Thymus (tissue), 14 donors: ENCODE results near the gene HK1. TPM values are rescaled to one million over a fixed set of nuclear protein-coding genes. Genes with fewer than 3 reads are reported as not detected.
A peak's percentile ranks its signal among the peaks of the same experiment; 100 is the strongest.

Experiments used
- DNase-seq, 9 donors: peaks; one replicate each; pipeline ENCODE4 v3.0.0-alpha.2; 2013; ENCODE audit warnings: low spot score in 9 of 9, low read depth in 6 of 9, missing footprints in 1 of 9
- H3K27ac ChIP-seq, 2 donors: one replicate each; pipeline ENCODE4 v1.5.1; 2013; ENCODE audit warnings: control low read depth in 1 of 2, low read depth in 1 of 2, low read length in 1 of 2, mild to moderate bottlenecking in 1 of 2, moderate library complexity in 1 of 2
- H3K27me3 ChIP-seq, 2 donors: one replicate each; pipeline ENCODE4 v1.5.1; 2013; ENCODE audit warnings: low read length in 1 of 2; ENCODE audit not compliant: control insufficient read depth in 2 of 2, insufficient read depth in 1 of 2
- H3K36me3 ChIP-seq, 2 donors: one replicate each; pipeline ENCODE4 v1.5.1; 2013; ENCODE audit warnings: low read length in 1 of 2, mild to moderate bottlenecking in 1 of 2, moderate library complexity in 1 of 2; ENCODE audit not compliant: control insufficient read depth in 2 of 2, insufficient read depth in 2 of 2
- H3K4me1 ChIP-seq, 2 donors: one replicate each; pipeline ENCODE4 v1.5.1; 2013; ENCODE audit warnings: low read length in 2 of 2; ENCODE audit not compliant: control insufficient read depth in 2 of 2, insufficient read depth in 2 of 2
- H3K4me3 ChIP-seq, 2 donors: one replicate each; pipeline ENCODE4 v1.5.1; 2013; ENCODE audit warnings: low read length in 2 of 2, control low read depth in 1 of 2, mild to moderate bottlenecking in 1 of 2
- H3K9me3 ChIP-seq, 2 donors: one replicate each; pipeline ENCODE4 v1.5.1; 2013; ENCODE audit warnings: low read length in 1 of 2, mild to moderate bottlenecking in 1 of 2; ENCODE audit not compliant: control insufficient read depth in 2 of 2, insufficient read depth in 1 of 2
- WGBS: extraction: QIAGEN DNeasy Blood & Tissue Kit; methylation state at CpG from one replicate; pipeline ENCODE4 v1.1.7; 2013; 5-methylcytosine and 5-hydroxymethylcytosine counted together
- long read RNA-seq, 10 donors: transcript quantifications; one replicate each; lab custom pipeline, GENCODE V29; 2026
- polyA plus RNA-seq: library from polyadenylated mRNA; stranded (reverse); fragments of 200-250 nt; gene quantifications from one replicate; pipeline ENCODE4 v1.2.3, GENCODE V29; 2013
- total RNA-seq: library from RNA; stranded (reverse); fragments of 120-200 nt; gene quantifications from one replicate; pipeline ENCODE4 v1.2.4, GENCODE V29; 2013
- donor health status: healthy.

HK1 gene
- total RNA-seq (52.6 TPM), polyA plus RNA-seq (33.7 TPM)
- long read RNA-seq, donor 1, partial matches to known transcripts: 0 of 2 reads
- long read RNA-seq, donor 1, other reads (novel, unspliced or antisense): 0 of 2 reads
- long read RNA-seq, donor 2: 0 reads
- long read RNA-seq, donor 3, transcript HK1-202 (18 exons, 3,605 nt): major isoform, 25 of 39 reads
- long read RNA-seq, donor 3, partial matches to known transcripts: 14 of 39 reads
- long read RNA-seq, donor 3, other reads (novel, unspliced or antisense): 0 of 39 reads
- long read RNA-seq, donor 4, partial matches to known transcripts: 0 of 4 reads
- long read RNA-seq, donor 4, other reads (novel, unspliced or antisense): 0 of 4 reads
- long read RNA-seq, donor 5, transcript HK1-202 (18 exons, 3,605 nt): major isoform, 14 of 20 reads
- long read RNA-seq, donor 5, partial matches to known transcripts: 5 of 20 reads
- long read RNA-seq, donor 5, other reads (novel, unspliced or antisense): 0 of 20 reads
- long read RNA-seq, donor 6, transcript HK1-202 (18 exons, 3,605 nt): major isoform, 17 of 26 reads
- long read RNA-seq, donor 6, partial matches to known transcripts: 7 of 26 reads
- long read RNA-seq, donor 6, other reads (novel, unspliced or antisense): 0 of 26 reads
- long read RNA-seq, donor 7, transcript HK1-202 (18 exons, 3,605 nt): major isoform, 5 of 5 reads
- long read RNA-seq, donor 7, partial matches to known transcripts: 0 of 5 reads
- long read RNA-seq, donor 7, other reads (novel, unspliced or antisense): 0 of 5 reads
- long read RNA-seq, donor 8, partial matches to known transcripts: 6 of 9 reads
- long read RNA-seq, donor 8, other reads (novel, unspliced or antisense): 0 of 9 reads
- long read RNA-seq, donor 9, transcript HK1-202 (18 exons, 3,605 nt): major isoform, 5 of 5 reads
- long read RNA-seq, donor 9, partial matches to known transcripts: 0 of 5 reads
- long read RNA-seq, donor 9, other reads (novel, unspliced or antisense): 0 of 5 reads
- long read RNA-seq, donor 10, partial matches to known transcripts: 8 of 12 reads
- long read RNA-seq, donor 10, other reads (novel, unspliced or antisense): 0 of 12 reads

DNA sequence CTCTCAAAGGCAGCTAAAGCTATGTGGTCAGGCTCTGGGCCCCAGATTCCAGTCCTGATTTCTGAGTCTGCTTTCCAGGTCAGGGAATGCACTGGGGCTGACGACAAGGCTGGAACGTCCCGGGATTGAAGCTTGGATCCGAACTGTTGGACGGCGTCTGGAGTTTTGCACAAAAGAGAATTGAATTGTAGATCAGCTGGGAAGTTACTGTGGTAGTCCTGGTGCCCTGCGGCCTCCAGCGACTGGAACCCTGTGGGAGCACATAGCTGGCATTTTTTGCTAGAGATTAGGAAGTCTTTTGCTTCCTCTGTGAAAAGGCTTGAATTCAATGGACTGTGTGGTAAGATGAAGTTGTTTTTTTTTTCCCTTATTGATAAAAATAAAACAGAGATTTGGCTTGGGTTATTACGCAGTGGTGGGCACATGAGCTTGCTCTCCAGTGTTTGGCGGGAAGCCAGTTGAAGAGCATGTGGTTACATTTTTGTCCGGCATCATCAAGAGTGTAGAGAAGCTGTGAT lies at the start of gene HK1:
HK1 (plus strand) TSS at position 51 of the 518 bp plus-strand sequence.
- Histone ChIP-seq H3K9me3 (no peaks in the 10 kb centered on the region), H3K36me3 (no peaks in the 10 kb centered on the region), H3K4me3 (no peak within 1 kb of the TSS), H3K4me1 (no peaks in the 10 kb centered on the region), H3K27ac (no peak within 1 kb of the TSS), H3K27me3 (no peaks in the 10 kb centered on the region)
- no peak for DNase-seq
- 90% methylated on average over 11 of the region's 11 CpGs for WGBS

DNA sequence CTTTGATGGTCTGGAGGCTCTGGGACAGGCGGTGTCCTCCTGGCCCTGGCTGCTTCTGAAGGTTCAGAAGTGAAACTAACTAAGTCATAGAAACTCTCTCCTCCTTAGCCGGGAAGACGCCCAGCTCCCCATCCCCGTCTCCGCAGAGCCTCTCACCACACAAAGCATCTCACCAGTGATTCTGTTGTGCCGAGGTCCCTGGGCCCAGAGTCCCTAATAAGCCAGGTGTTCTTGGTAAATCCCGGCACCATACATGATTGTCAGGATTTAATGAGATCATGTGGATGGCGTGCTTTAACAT lies 48.7 kb upstream of the HK1 start:
- Histone ChIP-seq H3K9me3 (no peaks in the 10 kb centered on the region), H3K27ac (peak overlapping the region; percentile 48 to 67), H3K27me3 (no peaks in the 10 kb centered on the region), H3K36me3 (no peaks in the 10 kb centered on the region), H3K4me3 (peak overlapping the region; percentile 17 to 38), H3K4me1 (peaks cover 69 to 89% of the 10 kb centered on the region in 2 donors)
- WGBS: 29% methylated on average over 8 of the region's 8 CpGs
- DNase-seq: no peak

DNA sequence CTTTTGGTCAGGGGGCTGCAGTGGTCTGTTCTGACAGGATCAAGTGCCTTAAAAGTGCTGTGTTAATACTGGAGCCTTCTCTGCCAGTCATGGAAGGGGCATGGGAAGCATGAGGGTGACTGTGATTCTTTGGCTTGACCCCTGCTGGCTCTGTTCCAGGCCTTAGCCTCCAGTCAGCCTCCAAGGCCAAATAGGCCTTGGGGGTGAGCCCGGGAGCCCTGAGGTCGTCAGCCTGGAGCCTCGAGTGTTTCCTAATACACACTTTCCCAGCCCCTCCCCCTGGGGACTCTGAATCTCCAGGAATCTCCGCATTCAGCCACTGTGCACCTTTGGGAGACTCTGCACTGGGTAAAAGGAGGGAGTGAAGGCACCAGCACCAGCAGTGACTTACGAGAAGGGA lies 48.2 kb upstream of the HK1 start:
- no peaks in the 10 kb centered on the region for H3K9me3 ChIP-seq
- H3K4me1 ChIP-seq: peaks cover 65 to 89% of the 10 kb centered on the region in 2 donors
- H3K4me3 ChIP-seq: no peak overlapping the region
- no peak for DNase-seq
- H3K36me3 ChIP-seq: no peaks in the 10 kb centered on the region
- H3K27me3 ChIP-seq: no peaks in the 10 kb centered on the region
- peak overlapping the region; percentile 18 to 67 for H3K27ac ChIP-seq
- 95% methylated on average over 5 of the region's 5 CpGs for WGBS

DNA sequence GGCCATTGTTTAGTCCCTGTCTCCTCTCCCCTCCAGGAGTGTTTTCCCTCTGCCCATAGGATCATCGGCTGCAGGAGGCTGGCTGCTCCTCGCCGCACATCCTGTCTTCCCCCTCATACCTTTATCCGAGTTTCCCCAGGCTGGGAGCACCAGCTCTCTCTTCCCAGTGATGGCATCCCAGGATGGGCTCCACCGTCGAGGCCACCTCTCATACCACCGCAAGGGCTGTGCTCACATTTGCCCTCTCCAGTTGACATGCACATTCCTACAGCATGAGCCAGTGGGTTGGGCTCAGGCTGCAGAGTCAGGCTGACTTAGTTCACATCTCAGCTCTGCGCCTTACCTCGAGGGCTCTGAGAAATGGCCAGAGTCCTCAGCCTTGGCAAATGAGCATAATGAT lies 46.0 kb upstream of the HK1 start:
- 96% methylated on average over 9 of the region's 9 CpGs for WGBS
- H3K27me3 ChIP-seq: no peaks in the 10 kb centered on the region
- DNase-seq: no peak
- H3K4me1 ChIP-seq: peaks cover 67 to 91% of the 10 kb centered on the region in 2 donors
- no peaks in the 10 kb centered on the region for H3K36me3 ChIP-seq
- H3K9me3 ChIP-seq: no peaks in the 10 kb centered on the region
- peak overlapping the region in 1 of 2 donors; percentile 92 for H3K27ac ChIP-seq
- H3K4me3 ChIP-seq: no peak overlapping the region

DNA sequence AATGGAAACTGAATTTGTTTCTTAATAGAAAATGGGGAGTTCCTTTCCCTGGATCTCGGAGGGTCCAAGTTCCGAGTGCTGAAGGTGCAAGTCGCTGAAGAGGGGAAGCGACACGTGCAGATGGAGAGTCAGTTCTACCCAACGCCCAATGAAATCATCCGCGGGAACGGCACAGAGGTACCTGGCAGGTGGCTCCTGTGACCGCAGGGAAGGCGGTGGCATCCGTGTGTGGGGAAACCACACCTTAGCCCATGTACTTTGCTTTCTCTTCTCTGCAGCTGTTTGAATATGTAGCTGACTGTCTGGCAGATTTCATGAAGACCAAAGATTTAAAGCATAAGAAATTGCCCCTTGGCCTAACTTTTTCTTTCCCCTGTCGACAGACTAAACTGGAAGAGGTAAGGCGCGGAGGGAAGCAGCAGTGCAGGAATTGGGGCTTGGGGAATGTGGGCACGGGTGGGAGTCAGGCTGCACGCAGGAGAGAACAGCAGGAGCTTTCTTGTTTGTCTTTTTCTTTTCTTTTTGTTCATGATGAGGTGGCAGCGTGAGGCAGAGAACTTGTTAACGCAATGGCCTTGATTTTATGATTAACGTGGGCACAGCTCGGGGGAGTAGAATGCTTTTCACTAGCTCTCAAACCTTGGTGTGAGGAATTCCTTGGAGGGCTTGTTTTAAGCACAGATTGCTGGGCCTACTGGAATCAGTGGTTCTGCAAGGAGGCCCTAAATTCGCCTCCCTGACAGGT lies 45.4 kb upstream of the HK1 start:
- Histone ChIP-seq H3K9me3 (no peaks in the 10 kb centered on the region), H3K4me1 (peaks cover 61 to 91% of the 10 kb centered on the region in 2 donors), H3K27me3 (no peaks in the 10 kb centered on the region), H3K27ac (peak overlapping the region; percentile 91 to 92), H3K36me3 (no peaks in the 10 kb centered on the region), H3K4me3 (peak overlapping the region; percentile 38 to 56)
- whole genome bisulfite sequencing: 28% methylated on average over 22 of the region's 22 CpGs
- peak in 5 of 9 donors; percentile 51 to 85 (median 79) for DNase-seq

DNA sequence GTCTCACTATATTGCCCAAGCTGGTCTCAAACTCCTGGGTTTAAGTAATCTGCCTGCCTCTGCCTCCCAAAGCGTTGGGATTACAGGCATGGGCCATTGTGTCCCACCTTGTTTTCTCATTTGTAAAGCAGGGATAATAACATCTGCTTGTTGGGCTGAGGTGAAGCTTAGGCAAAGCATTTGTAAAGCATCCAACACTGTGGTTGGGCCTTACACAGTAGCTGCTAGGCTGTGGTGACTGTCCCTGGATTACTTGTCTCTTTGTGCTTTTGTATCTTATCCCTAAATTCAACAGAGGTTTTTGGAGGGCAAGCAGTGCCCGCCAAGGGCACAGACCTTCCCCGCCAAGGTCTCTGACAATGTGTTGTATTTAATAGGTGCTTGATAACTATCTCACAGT lies 43.8 kb upstream of the HK1 start:
- WGBS: 96% methylated on average over 3 of the region's 3 CpGs
- H3K4me3 ChIP-seq: peak overlapping the region; percentile 26 to 56
- peak overlapping the region; percentile 31 to 92 for H3K27ac ChIP-seq
- peaks cover 4 to 7% of the 10 kb centered on the region in 2 donors for H3K36me3 ChIP-seq
- peak in 1 of 9 donors; percentile 24 for DNase-seq
- H3K27me3 ChIP-seq: no peaks in the 10 kb centered on the region
- H3K4me1 ChIP-seq: peaks cover 48 to 75% of the 10 kb centered on the region in 2 donors
- no peaks in the 10 kb centered on the region for H3K9me3 ChIP-seq

DNA sequence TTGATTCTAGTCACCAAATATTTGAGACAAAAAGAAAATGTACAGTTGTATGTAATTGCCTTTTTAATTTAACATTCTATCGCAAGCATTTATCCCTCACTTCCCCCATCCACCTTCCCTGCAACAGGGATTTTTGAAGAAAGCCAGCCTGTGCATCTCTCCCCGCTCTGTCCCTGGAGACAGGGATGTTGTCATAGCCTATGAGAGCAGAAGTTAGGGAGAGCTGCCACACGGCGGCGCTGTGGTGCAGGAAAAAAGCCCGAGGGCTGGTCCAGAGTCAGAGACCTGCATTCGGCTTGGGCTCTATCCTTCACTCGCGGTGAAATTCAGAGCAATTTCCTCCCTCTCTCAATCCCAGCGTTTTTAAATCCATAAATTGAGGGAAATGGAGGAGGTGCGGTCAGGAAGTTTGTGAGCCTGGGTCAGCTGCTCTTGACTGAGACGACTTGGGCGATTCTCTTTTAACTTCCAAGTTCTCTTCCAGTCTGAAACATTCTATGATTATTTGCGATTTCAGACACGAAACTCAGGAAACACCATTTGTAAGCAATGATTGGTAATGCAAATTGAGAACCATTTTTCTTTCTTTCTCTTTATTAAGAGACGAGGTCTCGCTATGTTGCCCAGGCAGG lies 40.7 kb upstream of the HK1 start:
- Histone ChIP-seq H3K4me1 (peaks cover 23 to 44% of the 10 kb centered on the region in 2 donors), H3K27me3 (no peaks in the 10 kb centered on the region), H3K4me3 (peak overlapping the region in 1 of 2 donors; percentile 33), H3K9me3 (no peaks in the 10 kb centered on the region), H3K27ac (no peak overlapping the region), H3K36me3 (peaks cover 17 to 28% of the 10 kb centered on the region in 2 donors)
- DNase-seq: peak in 8 of 9 donors; percentile 61 to 92 (median 82)
- WGBS: 36% methylated on average over 17 of the region's 17 CpGs

DNA sequence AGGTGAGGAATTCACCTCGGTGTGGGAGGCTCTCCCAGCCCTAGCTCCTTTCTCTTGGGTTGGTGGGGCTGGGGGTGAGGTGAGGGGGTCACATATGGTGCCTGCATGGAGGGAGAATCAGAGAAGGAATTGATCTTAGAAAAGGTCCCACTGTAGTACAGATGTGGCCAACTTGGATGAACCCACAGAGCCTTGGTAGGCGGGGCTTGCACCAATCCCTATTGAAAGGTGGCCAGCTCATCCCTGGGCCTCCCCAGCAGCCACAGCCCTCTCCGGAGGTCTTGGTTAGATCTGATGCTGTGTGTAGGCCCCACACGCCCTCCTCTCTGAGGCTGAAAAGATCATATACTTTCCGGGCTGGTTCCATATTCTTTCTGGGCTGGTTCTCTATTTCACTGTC lies 39.2 kb upstream of the HK1 start:
- Histone ChIP-seq H3K36me3 (peaks cover 30 to 40% of the 10 kb centered on the region in 2 donors), H3K27me3 (no peaks in the 10 kb centered on the region), H3K9me3 (no peaks in the 10 kb centered on the region), H3K27ac (no peak overlapping the region), H3K4me1 (peaks cover 18 to 29% of the 10 kb centered on the region in 2 donors), H3K4me3 (no peak overlapping the region)
- 97% methylated on average over 5 of the region's 5 CpGs for WGBS
- DNase-seq: no peak
